ENCODE results near the gene SIDT2. TPM values are rescaled to one million over a fixed set of nuclear protein-coding genes. Genes with fewer than 3 reads are reported as not detected.

The SIDT2 gene
- total and polyA plus RNA-seq, 2 of the 13 experiments (the other 11 are each of a cell fraction or from before 2014, with no cell fraction given): 11.5 to 28.0 TPM

DNA sequence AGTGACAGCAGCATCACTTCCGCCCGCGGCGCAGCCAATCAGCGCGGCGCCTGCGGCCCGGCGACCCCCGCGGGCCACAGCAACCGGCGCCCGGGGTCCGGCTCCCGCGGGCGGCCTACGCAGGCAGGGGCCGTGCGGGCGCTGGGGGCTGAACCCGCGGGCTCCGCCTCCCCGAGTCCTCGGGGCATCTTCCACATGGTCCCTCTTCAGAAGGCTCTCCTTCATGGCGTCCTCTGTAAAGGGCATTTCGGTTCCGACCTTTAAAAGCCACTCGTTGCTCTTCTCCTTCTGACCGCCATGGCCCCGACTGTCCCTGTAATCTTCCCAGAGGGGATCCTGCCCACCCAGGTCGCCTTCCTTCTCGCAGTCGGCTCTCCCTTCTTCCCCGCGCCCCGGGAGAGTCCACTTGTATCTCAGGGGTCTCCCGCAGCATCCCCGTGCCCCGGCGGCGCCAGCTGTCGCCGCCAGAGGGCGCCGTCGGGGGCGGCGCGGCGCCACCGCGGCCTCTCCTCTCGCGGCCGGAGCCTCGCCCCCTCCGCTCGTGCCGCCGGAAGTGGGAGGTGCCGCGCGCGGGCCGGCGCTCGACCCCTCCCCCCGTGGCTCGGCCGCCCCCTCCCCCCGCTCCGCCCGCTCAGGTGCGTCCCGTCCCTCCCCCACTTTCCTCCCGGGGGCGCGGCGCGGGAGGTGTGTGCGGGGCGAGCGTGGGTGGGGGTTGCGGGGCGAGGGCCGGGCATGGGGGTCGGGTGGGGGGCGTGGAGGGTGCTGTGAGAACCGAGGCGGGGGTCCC, 53.7 kb downstream of the SIDT2 start, which contains the start of gene RNF214 (continued):
- TF ChIP-seq, protein P1, sequence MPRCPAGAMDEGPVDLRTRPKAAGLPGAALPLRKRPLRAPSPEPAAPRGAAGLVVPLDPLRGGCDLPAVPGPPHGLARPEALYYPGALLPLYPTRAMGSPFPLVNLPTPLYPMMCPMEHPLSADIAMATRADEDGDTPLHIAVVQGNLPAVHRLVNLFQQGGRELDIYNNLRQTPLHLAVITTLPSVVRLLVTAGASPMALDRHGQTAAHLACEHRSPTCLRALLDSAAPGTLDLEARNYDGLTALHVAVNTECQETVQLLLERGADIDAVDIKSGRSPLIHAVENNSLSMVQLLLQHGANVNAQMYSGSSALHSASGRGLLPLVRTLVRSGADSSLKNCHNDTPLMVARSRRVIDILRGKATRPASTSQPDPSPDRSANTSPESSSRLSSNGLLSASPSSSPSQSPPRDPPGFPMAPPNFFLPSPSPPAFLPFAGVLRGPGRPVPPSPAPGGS (CRISPR knock-in tag; IDR thresholded peaks at IDR 0.05): no peak
- TF ChIP-seq SP1 (IDR thresholded peaks at IDR 0.05) (no peak), SP1 (CRISPR knock-in tag; IDR thresholded peaks at IDR 0.05) (no peak), ZNF761 (CRISPR knock-in tag; conservative IDR thresholded peaks at IDR 0.05) (0 out of 2 replicates have a peak, but pooled peaks have one; percentile 30), ZNF264 (CRISPR knock-in tag; IDR thresholded peaks at IDR 0.05) (no peak), ZNF557 (CRISPR knock-in tag; IDR thresholded peaks at IDR 0.05) (no peak), ZNF615 (CRISPR knock-in tag; IDR thresholded peaks at IDR 0.05; ENCODE audit: borderline replicate concordance) (no peak), ZBTB20 (CRISPR knock-in tag; IDR thresholded peaks at IDR 0.05; ENCODE audit: borderline replicate concordance, low read depth) (no peak), THAP11 (CRISPR knock-in tag; IDR thresholded peaks at IDR 0.05) (peak; percentile 89), RFXAP (CRISPR knock-in tag; IDR thresholded peaks at IDR 0.05; ENCODE audit: borderline replicate concordance) (peak; percentile 61), SAP130 (CRISPR knock-in tag; IDR thresholded peaks at IDR 0.05; ENCODE audit: low read depth) (peak; percentile 75), HDAC1 (CRISPR knock-in tag; IDR thresholded peaks at IDR 0.05) (peak; percentile 9; the same call in 1 of the 2 replicates), ZNF781 (CRISPR knock-in tag; IDR thresholded peaks at IDR 0.05; ENCODE audit: borderline replicate concordance, not compliant biosample characterization) (no peak), ZKSCAN8 (CRISPR knock-in tag; IDR thresholded peaks at IDR 0.05; ENCODE audit: borderline replicate concordance) (no peak), ZC3H13 (CRISPR knock-in tag; IDR thresholded peaks at IDR 0.05) (no peak), HNRNPH1 (optimal IDR thresholded peaks at IDR 0.05; ENCODE audit: low read depth, low read length) (no peak)
- TF ChIP-seq, protein P2, sequence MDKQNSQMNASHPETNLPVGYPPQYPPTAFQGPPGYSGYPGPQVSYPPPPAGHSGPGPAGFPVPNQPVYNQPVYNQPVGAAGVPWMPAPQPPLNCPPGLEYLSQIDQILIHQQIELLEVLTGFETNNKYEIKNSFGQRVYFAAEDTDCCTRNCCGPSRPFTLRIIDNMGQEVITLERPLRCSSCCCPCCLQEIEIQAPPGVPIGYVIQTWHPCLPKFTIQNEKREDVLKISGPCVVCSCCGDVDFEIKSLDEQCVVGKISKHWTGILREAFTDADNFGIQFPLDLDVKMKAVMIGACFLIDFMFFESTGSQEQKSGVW (CRISPR knock-in tag; IDR thresholded peaks at IDR 0.05; ENCODE audit: borderline replicate concordance): no peak
- TF ChIP-seq, protein P3, sequence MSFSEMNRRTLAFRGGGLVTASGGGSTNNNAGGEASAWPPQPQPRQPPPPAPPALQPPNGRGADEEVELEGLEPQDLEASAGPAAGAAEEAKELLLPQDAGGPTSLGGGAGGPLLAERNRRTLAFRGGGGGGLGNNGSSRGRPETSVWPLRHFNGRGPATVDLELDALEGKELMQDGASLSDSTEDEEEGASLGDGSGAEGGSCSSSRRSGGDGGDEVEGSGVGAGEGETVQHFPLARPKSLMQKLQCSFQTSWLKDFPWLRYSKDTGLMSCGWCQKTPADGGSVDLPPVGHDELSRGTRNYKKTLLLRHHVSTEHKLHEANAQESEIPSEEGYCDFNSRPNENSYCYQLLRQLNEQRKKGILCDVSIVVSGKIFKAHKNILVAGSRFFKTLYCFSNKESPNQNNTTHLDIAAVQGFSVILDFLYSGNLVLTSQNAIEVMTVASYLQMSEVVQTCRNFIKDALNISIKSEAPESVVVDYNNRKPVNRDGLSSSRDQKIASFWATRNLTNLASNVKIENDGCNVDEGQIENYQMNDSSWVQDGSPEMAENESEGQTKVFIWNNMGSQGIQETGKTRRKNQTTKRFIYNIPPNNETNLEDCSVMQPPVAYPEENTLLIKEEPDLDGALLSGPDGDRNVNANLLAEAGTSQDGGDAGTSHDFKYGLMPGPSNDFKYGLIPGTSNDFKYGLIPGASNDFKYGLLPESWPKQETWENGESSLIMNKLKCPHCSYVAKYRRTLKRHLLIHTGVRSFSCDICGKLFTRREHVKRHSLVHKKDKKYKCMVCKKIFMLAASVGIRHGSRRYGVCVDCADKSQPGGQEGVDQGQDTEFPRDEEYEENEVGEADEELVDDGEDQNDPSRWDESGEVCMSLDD (CRISPR knock-in tag; IDR thresholded peaks at IDR 0.05; ENCODE audit: borderline replicate concordance): no peak
- TF ChIP-seq, protein P4, sequence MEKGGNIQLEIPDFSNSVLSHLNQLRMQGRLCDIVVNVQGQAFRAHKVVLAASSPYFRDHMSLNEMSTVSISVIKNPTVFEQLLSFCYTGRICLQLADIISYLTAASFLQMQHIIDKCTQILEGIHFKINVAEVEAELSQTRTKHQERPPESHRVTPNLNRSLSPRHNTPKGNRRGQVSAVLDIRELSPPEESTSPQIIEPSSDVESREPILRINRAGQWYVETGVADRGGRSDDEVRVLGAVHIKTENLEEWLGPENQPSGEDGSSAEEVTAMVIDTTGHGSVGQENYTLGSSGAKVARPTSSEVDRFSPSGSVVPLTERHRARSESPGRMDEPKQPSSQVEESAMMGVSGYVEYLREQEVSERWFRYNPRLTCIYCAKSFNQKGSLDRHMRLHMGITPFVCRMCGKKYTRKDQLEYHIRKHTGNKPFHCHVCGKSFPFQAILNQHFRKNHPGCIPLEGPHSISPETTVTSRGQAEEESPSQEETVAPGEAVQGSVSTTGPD (CRISPR knock-in tag; IDR thresholded peaks at IDR 0.05): no peak

Measured in HepG2 (cell line).